ENCODE data around the gene PIGO. TPM values are rescaled to one million over a fixed set of nuclear protein-coding genes. Genes with fewer than 3 reads are reported as not detected.

PIGO gene
- total RNA-seq, 1 donor from 2014 or later = 17.3 TPM

Other genes starting within 250 kb of the PIGO start
- gene PHF24, start 138.3 kb downstream of the PIGO start, total RNA-seq = not detected in 2 replicates
- 71.7 and 74.5 TPM in 2 replicates for gene DNAJB5, start 106.8 kb downstream of the PIGO start, total RNA-seq
- gene VCP, start 24.0 kb downstream of the PIGO start, total RNA-seq = 338 and 383 TPM in 2 replicates
- 6.1 and 8.7 TPM in 2 replicates for gene FANCG, start 16.6 kb downstream of the PIGO start, total RNA-seq
- 104 and 124 TPM in 2 replicates for gene STOML2, start 6.5 kb upstream of the PIGO start, total RNA-seq
- 56.6 and 58.7 TPM in 2 replicates for gene ATOSB, start 19.3 kb upstream of the PIGO start, total RNA-seq
- gene UNC13B, start 65.4 kb upstream of the PIGO start, total RNA-seq = 19.0 and 22.9 TPM in 2 replicates

Measured in myocyte (in vitro differentiated cells).